SHP77 (cell line): ENCODE data around the gene TBC1D22A.

Source experiments
- DNase-seq, 2 experiments: peaks; one replicate each; lab custom pipeline; 2025; lab: John Stamatoyannopoulos, UW

The TBC1D22A gene

GRCh38 chr22:47032956-47033647 lies 270.7 kb downstream of the TBC1D22A start:
- DNase-seq, result no peak

DNA sequence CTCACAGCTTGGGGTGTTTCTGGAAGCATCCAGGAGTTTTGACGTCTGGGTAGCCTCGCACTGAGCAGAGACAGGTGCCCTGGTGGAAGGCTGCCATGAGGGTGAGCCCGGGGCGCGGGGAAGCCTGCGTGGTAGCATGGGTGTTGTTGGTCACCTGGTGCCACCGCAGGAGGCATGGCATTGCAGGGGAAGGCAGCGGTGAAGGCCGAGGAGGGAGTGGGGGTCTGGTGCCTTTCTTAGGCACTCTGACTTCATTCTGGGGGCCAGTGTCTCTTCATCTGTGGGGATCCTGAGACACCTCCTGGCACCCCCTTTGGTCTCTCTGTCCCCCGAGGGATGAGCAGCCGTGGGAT lies 271.2 kb downstream of the TBC1D22A start:
- no peak for DNase-seq

DNA sequence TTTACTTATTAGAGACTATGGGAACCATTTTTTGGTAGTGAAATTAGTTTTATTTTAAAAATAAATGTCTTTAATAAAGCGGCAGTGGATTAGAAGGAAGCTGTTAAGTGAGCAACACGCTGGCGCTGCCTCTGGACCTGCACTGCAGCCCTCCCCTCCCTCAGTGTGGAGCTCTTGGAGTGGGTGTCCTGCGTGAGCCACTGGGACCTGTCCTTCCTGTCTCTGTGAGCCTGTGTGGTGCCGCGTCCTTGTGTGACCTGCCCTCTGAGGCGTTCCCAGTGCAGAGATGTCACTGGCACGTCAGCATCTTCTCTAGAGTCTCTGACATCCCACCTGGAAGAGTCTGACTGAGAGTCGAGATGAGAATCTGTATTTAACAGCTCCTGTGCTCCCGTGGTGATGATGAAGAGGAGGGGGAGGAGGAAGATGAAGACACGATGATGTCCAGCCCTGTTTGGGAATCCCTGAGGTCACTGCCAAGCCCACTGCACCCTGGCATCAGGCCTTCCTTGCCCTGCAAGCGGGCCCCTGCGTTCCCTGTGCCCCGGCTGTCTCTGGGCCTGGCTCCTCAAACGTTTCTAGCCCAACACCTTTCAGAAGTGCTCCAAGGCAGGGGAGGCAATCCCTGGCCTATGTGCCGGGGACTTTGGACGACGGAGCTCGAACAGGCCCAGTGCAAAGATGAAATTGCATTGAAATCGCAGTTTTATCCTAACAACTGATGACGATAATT lies 271.8 kb downstream of the TBC1D22A start:
- no peak for DNase-seq

GRCh38 chr22:47034905-47035419 lies 272.5 kb downstream of the TBC1D22A start:
- no peak for DNase-seq

DNA sequence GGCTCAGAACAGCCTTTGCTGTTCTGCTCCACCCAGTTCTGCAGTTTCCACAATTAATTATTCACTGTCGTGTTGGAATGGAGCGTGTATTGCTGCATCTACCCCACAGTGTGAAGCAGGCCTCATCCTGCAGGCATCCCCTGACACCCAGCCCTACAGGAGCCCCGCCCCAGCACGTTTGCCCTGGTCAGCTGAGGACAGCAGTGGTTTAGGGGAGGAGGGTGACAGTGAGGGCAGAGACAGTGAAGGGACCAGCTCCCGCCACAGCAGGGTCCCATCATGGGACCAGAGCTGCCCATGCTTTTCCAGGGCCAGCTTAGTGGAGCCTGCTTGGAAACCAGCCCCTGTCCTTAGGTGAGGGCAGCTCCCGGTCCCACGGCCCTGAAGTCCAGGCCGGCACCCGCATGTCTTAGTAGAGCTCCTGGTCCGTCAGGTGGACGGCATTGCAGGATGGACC lies 273.0 kb downstream of the TBC1D22A start:
- no peak for DNase-seq

- no peak for DNase-seq
Observed at GRCh38 chr22:47036352-47036751, 273.9 kb downstream of the TBC1D22A start.

DNA sequence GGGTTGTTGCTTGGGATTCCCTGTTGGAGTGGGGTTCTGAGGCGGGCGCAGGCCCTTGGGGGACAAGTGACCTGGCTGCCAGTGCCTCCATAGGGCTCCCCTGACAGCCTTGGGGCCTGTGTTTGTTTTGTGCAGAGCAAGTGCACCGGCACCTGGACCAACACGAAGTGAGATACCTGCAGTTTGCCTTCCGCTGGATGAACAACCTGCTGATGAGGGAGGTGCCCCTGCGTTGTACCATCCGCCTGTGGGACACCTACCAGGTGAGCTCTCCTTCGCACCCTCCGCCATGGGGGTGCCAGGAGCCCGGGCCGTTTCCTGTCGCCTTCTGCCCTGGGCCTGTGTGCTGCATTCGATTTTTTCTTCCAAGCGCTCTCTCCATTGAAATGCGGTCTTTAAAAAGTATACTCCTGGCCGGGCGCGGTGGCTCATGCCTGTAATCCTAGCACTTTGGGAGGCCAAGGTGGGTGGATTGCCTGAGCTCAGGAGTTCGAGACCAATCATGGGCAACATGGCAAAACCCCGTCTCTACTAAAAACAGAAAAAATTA lies 274.6 kb downstream of the TBC1D22A start:
- no peak for DNase-seq

DNA sequence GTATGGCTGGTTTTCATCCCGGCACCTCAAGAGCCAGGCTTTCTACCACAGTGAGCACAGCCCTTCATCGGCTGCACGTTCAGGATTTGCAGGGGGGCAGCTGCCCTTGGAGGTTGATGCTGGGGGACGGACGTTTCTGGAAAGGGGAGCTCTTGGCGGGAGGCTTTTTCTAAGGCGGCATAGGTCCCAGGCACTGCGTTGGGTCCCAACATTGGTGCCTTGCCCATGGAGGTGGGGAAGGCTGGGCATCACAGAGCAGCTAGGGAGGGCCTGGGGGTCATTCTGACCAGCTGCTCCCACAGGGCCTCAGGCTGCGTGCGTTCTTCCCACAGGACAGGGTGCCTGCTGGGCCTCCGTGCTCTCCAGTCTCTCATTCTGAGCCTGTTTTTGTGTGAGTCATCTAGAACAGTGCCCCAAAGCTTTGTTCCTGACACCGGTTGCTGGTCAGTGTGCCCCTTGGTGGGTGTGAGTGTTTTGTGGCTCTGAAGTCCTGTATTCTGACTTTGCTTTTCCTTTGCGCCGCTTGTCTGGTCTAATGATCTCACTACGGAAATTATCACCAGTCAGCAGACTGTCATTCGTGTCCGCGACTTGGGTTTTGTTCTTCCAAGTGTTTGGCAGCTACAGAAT lies 275.9 kb downstream of the TBC1D22A start:
- DNase-seq, result no peak

DNA sequence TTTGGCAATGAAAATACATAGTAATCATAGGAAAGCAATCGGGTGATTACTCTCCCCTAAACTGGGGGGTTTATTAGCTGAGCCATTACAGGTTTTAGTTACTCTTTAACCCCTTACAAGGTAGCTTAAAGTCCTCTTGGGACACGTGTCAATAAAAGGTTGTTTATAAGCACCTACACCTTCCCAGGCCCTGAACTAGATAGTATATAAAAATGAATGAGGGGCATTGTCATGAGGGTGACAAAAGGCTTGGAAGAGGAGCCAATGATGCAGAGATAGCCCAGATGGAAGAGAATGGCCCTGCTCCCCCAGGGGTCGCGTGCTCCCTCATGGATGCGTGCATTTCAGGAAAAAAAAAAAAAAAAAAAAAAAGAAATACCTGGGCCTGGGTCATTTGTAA lies 276.9 kb downstream of the TBC1D22A start:
- no peak for DNase-seq

GRCh38 chr22:47040486-47041270 lies 278.2 kb downstream of the TBC1D22A start:
- no peak for DNase-seq

DNA sequence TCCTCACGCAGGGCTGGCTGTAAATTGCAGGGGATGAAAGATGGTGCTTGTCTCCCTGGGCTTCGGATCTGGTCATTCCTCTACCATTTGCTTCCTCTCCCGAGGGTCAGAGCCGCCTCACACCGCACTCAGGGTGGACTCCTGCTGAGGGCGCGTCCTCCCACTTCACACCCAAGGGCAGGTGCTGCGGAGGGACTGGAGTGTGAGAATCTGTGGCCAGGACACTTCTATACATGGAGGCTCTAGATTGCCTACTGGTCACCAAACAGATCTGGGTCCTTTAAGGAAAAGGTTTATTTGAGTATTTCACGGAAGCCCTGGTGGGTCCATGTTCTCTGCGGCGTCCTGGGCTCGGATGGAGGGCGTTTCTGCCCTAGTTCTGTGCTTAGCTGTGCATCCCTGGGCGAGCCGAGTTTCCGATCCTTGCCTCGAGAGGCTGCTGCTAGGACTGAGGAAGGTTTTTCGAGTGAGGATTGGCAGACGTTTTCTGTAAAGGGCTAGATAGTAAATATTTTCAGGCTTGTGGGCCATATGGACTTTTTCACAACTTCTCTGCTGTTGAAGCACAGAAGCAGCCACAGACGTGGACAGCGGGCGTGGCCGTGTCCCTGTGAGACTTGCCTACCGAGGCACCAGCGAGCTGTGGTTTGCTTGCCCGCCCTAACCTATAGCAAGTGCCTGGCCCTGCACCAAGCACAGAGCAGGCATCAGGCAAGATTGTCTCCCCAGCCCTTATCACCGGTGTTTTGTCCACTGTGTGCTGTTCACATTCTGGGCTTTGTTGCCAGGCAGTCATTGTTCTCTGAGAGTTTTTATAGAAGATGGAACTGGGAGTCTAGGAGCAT lies 279.0 kb downstream of the TBC1D22A start:
- DNase-seq, result no peak

DNA sequence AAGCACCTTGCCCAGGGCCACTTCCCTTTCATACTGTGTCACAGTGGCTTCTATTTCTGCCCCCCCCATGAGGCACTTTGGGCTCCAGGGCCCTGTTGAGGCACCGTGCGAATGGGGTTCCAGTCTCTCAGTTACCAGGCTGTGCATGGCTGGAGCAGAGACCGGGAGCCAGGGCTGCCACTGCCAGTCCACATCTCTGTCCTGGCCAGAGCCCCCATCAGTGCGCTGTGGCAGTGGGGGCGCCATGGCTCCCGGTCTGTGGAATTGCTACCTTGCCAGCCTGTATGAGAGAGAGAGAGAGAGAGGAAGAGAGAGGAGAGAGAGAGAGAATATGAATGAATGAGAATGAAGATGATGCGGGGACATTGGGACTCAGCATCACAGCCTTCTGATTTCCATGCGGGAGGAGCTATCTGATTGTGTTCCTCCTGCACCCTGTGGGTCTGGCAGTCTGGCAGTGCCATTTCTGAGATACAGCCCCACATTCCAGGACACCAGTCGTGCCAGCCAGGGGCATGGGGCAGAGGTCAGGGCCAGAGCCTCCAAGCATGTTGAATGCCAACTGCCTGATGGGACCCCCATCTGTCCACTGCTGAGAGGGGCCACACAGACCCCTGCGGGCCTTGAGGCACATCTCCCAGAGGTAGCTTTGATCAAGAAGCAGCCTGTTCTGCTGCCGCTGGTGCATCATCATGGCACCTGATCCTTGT lies 279.8 kb downstream of the TBC1D22A start:
- no peak for DNase-seq

DNA sequence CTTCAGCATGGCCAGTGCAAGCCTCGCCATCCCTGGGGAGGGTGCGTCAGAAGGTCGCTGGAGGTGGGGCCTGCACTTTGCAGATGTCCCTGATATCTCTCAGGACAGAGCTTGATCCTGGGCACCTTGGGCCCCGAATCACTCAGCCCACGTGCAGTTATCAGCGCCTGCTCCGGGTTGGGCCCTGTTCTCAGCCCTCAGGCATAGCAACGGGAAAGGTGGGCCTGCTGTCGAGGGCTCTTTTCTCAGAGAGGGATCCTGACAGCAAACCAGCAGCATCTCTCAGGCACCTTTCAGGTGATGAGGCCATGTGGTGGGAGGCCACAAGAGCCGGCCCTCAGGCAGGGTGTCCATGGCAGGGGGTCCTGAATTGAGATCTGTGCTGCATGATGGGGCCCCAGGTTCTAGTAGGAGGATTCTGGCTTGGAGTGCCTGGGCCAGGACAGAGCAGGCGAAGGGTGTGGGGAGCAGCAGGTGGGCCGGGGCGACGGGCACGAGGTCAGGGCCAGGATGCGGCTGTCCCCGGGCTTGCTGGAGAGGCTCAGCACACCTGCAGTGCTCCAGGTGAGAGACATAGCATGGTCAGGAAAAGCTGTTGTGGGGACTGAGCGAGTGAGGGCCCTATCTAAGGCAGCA lies 280.5 kb downstream of the TBC1D22A start:
- DNase-seq, result no peak

DNA sequence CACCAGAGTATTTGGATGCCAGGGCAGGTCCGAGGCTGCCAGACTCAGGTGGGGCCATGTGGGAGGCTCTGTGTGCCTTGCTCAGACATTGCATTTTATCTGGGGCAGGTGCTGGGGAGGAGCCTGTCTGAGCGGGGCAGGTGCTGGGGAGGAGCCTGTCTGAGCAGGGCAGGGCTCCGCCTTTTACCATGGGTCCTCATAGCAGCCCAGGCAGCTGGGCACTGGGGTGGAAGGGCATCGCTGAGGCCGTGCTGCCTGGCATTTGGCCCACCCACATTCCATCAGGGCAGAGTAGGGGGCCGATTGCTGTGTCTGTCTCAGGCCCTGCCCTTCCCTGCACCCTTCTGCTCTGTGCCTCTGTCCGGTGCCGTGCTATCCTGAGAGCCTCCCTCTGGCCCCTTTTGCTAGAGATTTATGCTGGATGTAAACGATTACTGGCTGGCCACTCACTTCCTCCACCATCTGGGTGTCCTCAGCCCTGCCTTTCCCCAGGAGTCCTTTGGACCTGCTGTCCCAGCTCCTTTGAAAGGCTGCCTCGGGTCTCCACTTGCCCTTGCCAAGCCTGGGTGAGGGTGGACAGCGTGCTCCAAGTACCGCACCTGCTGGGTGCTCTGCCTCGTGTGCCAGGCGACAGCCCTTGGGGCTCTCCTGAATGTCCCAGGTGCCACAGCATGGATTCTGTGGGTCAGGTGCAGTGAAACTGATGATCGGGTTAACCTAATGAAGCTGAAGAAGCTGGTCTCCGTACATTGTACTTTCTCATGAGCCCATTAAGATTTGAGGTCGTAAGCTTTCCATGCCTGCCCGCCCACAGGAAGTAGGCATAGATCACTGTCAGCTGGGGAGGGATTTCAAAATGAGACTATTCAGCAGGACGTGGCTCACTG lies 281.6 kb downstream of the TBC1D22A start:
- DNase-seq, result peak; percentile 92 to 93

DNA sequence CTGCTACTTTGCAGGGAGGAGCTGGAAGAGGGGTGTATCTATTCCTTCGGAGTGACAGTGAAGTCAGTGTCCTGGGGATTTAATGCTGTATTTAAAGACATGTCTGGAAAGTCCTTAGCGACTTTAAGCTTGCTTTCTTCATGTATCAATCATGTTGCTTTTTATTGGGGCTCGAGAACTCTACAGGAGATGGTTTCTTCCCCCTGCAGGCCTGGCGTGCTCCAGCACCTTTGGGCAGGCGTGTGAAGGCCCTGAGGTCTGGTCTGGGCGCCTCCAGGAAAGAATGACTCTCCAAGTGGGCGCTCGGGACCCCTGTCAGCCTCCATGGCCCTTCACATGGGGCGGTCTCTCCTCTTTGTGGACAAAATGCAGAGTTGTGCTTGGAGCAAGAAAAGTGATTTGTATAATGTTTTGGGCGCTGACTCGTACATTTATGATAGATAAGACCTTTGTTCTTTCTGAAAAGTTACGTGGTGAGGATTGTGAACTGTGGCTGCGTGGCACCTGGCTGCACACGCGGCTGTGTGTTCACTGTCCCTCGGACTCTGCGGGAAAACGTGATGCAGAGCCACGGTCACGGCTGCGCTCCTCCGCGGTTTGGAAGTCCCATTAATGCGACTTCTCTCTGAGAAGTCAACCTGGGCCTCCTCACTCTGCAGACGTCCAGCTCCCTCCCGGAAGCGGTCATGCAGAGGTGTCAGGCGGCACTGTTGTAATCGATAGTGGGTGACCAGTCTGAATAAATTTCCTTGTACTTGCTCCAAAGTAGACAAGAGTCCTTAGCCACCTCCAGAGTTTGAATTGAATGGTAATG lies 282.5 kb downstream of the TBC1D22A start:
- no peak for DNase-seq

DNA sequence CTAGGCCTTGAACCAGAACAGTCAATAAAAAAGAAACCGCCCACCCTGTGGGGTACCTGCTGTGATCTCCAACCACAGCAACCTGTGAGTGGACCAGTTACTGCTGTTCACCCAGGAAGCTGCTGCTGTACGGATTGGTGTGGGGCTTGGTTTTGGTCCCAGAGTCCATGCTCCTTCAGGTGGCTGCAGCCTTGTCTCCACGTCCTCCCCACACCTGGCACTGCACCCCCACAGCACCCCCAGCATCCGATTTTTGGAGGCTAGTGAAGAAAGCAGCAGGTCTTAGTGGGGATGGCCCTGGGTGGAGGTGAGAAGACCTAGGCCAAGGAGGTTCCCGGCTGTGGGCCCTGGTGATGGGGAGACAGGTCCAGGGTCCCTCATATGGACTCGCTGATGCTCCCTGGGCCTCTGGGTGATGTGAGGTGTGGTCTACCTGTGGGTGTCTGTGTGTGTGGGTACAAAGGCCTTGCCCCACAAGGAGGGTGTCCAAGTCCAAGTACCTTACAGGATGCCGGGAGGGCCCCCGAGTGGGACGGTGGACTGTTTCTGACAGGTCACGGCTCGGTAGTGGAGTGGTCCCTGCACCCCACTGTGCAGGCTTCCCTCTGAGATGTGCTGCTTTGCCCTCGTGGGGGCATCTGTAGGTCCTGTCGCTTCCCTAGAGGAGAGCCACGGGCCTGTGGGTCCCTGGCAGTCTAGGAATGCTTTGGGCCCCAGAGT lies 283.4 kb downstream of the TBC1D22A start:
- DNase-seq, result no peak

GRCh38 chr22:47046411-47047065 lies 284.1 kb downstream of the TBC1D22A start:
- DNase-seq, result no peak
